ENCODE data around the gene BLOC1S5.
"Not testable (repeated sequence)": the region's sequence is repeated elsewhere in the genome, so short reads cannot be mapped to it uniquely, and the experiment has no call there.

Gene BLOC1S5

DNA sequence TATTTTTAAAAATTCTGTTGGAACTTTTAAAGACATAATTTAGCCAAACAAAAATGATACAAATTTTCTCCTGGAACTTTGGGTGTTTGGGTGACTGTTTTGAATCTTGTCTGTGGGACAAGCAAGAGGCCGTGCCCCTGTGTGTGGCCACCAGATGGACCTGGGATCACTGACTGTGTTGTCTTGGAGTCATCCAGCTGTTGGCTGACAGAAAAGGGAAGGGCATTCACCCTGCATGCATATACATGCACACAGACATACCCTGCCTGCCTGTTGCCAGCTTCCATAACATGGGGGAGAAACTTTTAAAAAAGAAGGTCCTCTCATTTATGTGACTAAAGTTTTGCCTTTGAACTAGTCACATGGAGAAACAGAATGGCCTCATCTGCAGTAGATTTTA, 72.7 kb downstream of the BLOC1S5 start:
- no peak for DNase-seq

DNA sequence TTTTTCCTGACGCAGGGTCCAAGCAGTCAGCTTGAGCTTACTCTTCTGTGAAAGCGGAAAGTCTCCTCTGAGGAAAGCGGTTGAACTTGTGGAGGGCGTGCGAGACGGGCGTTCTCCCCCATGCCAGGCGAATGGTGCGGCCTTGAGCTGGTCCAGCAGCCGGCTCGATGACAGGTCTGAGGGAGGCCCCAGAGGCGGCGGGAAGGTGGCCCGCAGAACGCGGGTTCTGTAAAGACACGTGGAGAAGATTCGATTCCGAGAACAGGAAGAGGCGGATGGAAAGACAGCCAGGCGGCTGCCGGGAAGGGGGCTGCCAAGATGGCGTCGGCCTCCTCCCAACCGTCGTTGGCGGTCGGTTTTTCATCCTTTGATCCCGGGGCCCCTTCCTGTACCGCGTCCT, 78.0 kb downstream of the BLOC1S5 start:
- DNase-seq: no peak

DNA sequence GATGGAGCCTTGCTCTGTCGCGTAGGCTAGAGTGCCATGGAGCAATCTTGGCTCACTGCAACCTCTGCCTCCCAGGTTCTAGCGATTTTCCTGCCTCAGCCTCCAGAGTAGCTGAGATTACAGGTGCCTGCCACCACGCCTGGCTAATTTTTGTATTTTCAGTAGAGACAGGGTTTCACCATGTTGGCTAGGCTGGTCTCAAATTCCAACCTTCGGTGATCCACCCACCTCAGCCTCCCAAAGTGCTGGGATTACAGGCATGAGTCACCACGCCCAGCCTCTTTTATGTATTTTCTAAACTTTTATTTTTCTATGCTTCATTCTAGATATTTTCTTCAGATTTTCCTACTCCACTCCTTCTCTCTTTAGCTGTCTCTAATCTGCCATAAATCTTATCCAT, 80.2 kb downstream of the BLOC1S5 start:
- DNase-seq: not testable (repeated sequence)

DNA sequence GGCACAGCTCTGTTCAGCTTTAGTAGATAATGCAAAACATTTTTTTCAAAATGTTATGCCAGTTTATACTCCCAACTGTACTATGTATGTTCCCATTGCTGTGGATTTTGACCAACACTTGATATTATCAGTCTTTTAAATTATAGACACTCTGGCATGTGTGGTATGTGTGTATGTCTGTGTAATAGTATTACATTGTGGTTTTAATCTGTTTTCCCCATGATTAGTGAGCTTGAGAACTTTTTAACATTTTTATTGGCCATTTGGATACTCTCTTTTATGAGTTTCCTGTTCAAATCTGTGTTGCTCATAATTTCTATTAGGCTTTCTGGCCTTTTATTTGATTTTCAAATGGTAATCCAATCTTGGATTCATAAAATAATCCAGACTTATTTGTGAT, 84.4 kb downstream of the BLOC1S5 start:
- no peak for DNase-seq

DNA sequence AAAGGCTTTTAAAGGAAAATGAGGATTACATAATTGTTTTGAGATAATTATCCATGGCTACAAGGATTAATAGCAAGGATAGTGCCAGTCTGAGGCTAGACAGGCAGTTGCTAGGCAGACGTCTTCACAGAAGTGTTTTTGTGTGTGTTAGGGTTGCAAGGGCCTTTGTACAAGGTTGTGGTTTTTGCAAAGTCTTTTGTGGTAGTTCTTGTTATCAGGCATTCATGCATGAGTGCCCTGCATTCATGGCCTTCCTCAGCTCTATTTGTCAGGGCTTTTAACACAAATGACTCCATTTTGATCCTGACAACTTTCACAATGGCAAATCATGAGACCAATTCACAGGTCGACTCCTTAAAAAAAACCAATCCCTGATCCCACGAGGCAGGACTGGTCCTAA, 85.5 kb downstream of the BLOC1S5 start:
- no peak for DNase-seq

DNA sequence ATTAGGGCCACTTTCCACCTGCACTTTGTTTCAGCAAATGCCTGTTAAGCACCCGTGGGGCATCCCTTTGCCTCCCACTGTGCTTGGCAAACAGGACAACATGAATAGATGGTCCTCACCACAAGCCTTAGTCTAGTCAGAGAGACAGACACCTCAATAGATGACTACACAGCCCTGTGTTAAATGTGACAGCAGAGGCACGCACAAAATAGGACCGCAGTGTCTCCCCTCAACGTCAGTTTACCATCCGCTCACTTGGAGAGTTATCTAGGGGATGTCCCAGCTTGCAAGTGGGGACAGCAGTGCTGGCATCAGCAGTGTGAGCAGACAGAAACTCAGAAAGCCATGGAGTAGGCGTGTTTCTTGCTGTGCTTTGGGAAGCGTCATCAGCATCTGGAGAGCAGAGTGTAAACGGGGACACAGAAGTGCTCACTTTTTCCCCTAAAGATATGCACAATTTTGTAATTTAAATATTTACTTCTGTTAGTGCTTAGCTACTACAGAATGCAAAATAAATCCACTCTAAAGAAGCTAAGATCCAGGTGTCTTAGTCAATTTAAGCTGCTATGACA, 87.6 kb downstream of the BLOC1S5 start:
- DNase-seq: no peak

DNA sequence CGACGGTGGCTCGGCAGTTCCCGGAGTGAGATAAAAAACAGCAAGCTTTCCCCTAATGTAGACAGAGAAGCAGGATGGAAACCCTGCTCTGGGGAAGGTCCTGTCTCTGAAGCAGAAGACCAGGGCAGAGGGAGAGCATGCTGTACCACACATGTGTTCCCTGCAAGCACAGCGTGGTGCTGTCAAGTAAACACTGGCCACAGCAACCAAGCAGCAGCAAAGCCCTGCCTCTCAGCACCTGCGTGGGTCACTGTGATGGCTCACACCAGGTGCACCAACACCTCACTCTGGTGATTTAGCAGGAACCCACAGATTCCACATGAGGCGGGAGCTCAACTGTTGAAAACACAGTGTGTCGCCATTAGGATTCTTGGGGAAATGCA, 88.4 kb downstream of the BLOC1S5 start:
- DNase-seq: no peak

DNA sequence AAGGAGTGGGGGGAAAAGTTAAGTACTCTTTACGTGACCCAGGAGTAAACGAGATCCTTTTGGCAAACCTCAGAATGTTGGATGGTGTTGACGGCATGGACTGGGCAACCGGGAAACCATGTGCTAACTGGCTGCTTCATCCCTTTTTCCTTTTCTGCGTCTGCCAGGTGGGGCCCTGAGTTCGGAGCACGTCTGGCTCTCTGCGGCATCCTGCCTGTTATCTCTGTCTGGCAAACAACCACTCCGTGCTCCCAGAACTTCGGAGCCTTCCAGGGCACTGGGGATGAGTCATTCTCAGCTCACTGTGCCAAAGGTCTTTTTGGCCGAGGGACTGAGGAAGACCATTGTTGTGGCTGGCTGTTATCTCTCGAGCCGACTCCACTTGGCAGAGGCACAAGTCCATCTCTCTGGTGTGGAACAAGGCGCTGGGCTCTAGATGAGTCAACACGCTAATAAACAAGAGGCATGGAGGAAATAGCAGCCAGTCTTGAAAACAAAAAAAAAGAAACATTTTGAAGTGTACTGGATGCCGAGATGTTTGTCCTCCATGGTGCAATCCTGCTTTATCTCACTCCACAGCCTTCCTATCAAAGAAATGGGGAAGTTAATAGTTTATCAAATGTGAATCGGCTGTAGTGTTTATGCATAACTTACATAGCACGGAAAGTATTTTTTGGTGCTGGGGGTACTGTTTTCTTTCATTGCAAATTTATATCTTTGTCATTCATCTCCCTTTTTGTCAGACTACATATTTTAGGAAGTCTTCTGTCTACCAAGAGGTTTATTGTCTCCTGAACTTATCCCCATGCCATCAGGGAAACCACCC, 89.0 kb downstream of the BLOC1S5 start:
- DNase-seq: peak; percentile 10

DNA sequence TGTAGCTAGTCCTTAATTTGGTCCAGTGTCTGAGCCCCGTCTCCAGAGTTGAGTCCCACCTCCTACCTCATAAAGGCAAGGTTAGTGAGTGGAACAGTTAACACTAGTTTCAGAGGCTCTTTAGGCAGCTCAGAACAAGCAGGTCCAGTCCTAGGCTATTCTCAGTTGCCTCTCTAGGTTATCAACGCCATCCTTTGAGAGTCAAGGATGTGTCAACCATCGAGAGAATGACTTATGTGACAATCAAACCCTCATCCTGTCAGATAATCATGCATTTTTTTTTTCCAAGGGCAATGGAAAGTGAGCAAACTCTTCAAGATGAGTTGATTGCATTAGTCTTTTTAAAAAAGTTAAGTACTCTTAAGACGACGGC, 89.6 kb downstream of the BLOC1S5 start:
- DNase-seq: no peak

DNA sequence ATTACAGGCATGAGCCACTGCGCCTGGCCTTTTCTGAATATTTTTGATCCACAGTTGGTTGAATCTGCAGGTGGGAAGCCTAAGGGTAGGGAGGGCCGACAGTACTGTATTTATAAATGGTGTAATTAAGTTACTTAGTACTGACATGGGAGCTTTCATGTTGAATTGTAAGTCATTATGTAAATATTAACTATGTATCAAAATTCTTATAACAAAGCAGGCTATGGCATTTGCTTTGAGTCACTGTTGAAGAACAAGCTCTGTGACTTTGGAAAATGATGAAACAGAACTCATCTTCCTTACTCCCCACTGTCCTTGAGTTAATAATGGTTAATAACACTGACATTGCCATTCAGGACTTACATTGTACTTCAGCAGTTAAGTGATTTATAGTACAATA, 90.6 kb downstream of the BLOC1S5 start:
- DNase-seq: no peak

DNA sequence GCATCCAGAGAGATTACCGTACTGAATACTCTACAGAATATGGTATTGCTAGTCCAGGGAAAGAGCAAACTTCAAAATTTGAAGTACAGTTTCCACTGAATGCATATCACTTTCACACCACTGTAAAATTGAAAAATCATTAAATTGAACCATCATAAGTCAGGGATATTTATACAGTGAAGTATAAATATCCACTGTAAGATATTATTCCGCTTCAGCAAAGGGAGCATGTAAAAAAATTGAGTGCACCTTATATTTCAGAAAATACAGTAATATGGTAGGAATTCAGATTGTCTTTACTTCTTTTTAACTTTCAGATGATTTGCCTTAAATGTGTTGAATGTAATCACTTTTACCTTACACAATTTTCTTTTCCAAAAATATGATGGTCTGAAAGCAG, 92.7 kb downstream of the BLOC1S5 start:
- DNase-seq: no peak

DNA sequence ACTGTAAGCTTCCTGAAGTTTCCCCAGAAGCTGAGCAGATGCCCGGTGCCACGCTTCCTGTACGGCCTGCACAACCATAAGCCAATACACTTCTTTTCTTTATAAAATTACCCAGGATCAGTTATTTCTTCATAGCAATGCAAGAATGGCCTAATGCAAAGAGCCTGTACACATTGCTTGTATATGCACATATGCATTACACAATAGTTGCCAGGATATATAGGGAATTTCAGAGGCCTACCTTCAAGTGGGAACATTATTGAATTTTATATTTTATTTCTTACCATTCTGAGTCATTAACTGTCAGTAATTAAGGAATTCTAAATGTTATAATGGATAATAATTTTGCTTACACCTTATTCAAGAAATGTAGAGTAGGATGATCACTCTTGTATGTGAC, 93.6 kb downstream of the BLOC1S5 start:
- DNase-seq: no peak

Data from SHP77 treated with DMSO at 0.1 percent for 48 hours (cell line).